Measurements from ENCODE around the gene B4GALT3. TPM values are rescaled to one million over a fixed set of nuclear protein-coding genes. Genes with fewer than 3 reads are reported as not detected.

B4GALT3 gene
- total and polyA plus RNA-seq, 2 donors (not counting 3 experiments of a cell fraction or from before 2014, with no cell fraction given) = 39.5 to 60.4 TPM

DNA sequence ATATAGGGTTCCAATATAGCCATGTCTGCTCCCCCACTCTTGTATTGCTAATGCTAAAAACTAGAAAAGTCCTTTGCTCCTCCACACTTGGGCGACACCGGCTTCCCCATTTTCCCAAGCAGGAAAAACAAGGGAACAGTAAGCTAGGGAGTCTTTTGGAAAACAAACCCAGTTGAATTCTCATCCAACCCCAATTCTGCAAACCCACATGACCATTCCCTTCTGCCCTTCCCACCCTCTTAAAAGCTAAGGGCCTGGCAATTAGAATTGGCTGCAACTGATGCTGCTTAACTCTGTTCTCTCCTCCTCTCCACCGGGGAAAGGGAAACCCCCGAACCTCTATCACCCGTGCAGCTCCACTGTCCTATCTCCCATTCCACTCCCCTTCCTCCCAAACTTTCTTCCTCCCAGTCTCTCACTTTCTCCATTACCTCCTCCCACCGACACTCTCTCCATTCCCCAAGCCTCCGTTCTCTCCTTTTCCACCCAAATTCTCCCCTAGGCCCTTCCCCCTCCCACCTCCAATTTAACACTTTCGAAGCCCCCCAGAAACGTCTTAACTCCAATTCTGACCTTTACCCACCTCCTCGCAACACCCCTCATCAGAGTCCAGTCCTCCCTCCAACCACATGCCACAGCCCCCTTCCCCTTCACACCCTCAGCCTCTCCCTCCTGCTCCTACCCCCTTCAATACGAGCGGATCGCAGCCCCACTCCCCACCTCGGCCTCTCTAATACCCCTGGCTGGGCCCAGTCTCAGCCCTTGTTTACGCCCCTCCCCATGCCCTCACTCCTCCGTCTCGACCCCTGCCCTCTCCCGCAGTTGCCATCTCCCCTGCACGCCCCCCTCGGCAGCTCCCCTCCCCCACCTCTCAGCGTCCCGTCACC is 45.5 kb downstream of the B4GALT3 start:
- POLR2A ChIA-PET = interaction anchor here (0.6 to 2.8 kb wide), 5 partner anchors 11 to 87 kb away, joined by 4 to 11 read pairs (median 7); partner anchors contain the start of genes NIT1, PFDN2 and UFC1
- Histone ChIP-seq H3K9me1 (replicated peaks; ENCODE audit: control insufficient read depth, extremely low read depth, insufficient read depth, low read length) (no peaks in the 10 kb centered on the region), H3K4me3 (replicated peaks in 1 of 3; ENCODE audit: insufficient read depth in 1 of 3, low read depth in 1 of 3, low read length in 3 of 3) (peak overlapping the region; percentile 90 to 100 (median 94)), H3K79me2 (ENCODE audit: control insufficient read depth, insufficient read depth, low read length) (peaks cover 65% of the 10 kb centered on the region), H3K9me3 (replicated peaks; ENCODE audit: control insufficient read depth, insufficient read depth, low read length) (no peaks in the 10 kb centered on the region), H3K36me3 (ENCODE audit: control insufficient read depth in 2 of 2, extremely low read depth in 1 of 2, insufficient read depth in 2 of 2, low read length in 2 of 2) (peaks cover 7 to 10% of the 10 kb centered on the region in 2 experiments), H4K20me1 (replicated peaks; ENCODE audit: control insufficient read depth, extremely low read depth, insufficient read depth, low read length) (no peaks in the 10 kb centered on the region), H3K9ac (replicated peaks; ENCODE audit: extremely low read depth, insufficient read depth, low read length) (peak overlapping the region; percentile 90), H3K4me2 (ENCODE audit: insufficient read depth, low read length) (peak overlapping the region; percentile 80), H2AFZ (ENCODE audit: low read depth, low read length) (peak overlapping the region; percentile 65), H3K27me3 (ENCODE audit: control insufficient read depth in 2 of 2, insufficient read depth in 2 of 2, low read length in 2 of 2) (no peaks in the 10 kb centered on the region), H3K4me1 (ENCODE audit: control insufficient read depth, extremely low read depth, insufficient read depth, low read length) (peaks cover 26% of the 10 kb centered on the region), H3K27ac (ENCODE audit: insufficient read depth, low read depth, low read length) (peak overlapping the region; percentile 85)
- no TSS peak for BruUV-seq (replicated peaks)
- no peak for TF ChIP-seq POLR2AphosphoS5 (IDR thresholded peaks at IDR 0.05; ENCODE audit: insufficient read depth, low read depth, low read length)
- TF ChIP-seq, protein P1, sequence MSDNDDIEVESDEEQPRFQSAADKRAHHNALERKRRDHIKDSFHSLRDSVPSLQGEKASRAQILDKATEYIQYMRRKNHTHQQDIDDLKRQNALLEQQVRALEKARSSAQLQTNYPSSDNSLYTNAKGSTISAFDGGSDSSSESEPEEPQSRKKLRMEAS (IDR thresholded peaks at IDR 0.05; ENCODE audit: insufficient read depth, insufficient read length) = no peak
- TF ChIP-seq GATA2 (IDR thresholded peaks at IDR 0.05; ENCODE audit: insufficient read depth, insufficient read length, low read depth, low read length) = no peak
- no peak for TF ChIP-seq FOS (IDR thresholded peaks at IDR 0.05; ENCODE audit: borderline replicate concordance, insufficient read depth, low read length)
- no peak for TF ChIP-seq MYC (IDR thresholded peaks at IDR 0.05; ENCODE audit: low read depth, low read length)
- no peak for TF ChIP-seq EZH2 (IDR thresholded peaks at IDR 0.05; ENCODE audit: borderline replicate concordance, low read depth, low read length, severe bottlenecking)
- no peak for TF ChIP-seq POLR2A (IDR thresholded peaks at IDR 0.05; ENCODE audit: low read depth, low read length)
- TF ChIP-seq, protein P2, sequence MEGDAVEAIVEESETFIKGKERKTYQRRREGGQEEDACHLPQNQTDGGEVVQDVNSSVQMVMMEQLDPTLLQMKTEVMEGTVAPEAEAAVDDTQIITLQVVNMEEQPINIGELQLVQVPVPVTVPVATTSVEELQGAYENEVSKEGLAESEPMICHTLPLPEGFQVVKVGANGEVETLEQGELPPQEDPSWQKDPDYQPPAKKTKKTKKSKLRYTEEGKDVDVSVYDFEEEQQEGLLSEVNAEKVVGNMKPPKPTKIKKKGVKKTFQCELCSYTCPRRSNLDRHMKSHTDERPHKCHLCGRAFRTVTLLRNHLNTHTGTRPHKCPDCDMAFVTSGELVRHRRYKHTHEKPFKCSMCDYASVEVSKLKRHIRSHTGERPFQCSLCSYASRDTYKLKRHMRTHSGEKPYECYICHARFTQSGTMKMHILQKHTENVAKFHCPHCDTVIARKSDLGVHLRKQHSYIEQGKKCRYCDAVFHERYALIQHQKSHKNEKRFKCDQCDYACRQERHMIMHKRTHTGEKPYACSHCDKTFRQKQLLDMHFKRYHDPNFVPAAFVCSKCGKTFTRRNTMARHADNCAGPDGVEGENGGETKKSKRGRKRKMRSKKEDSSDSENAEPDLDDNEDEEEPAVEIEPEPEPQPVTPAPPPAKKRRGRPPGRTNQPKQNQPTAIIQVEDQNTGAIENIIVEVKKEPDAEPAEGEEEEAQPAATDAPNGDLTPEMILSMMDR (IDR thresholded peaks at IDR 0.05; ENCODE audit: extremely low read depth in 1 of 2, insufficient read depth in 1 of 2, low read depth in 1 of 2, low read length in 2 of 2) = no peak
- no peak for TF ChIP-seq JUN (IDR thresholded peaks at IDR 0.05; ENCODE audit: borderline replicate concordance, insufficient read depth, insufficient read length, low read depth)
- intact Hi-C loops (cut with micrococcal nuclease) = loop anchor here (1.0 kb wide), 1 partner anchor 13 kb away; the partner anchor contains the start of genes NIT1 and PFDN2
- peak; percentile 31 for DNase-seq (ENCODE audit: low read depth, low spot score)
- no peak for FAIRE-seq
- CTCF ChIA-PET = interaction anchor here (0.8 to 2.9 kb wide), 10 partner anchors 13 to 297 kb away, joined by 3 to 14 read pairs (median 5); partner anchors contain the start of genes KLHDC9, NIT1, PFDN2 and PPOX
- dilution Hi-C loops (cut with MboI; ENCODE audit: extremely low pct_ligation_motif_present, low sequenced_read_pairs) = no loop called here
